H1 (cell line): ENCODE measurements around the gene SHC1. TPM values are rescaled to one million over a fixed set of nuclear protein-coding genes. Genes with fewer than 3 reads are reported as not detected.

Source experiments
- ASH2L ChIP-seq: fragments of 200-600, 300-600 bp; sonication (generic); IDR thresholded peaks from one replicate; pipeline ENCODE4 v1.7.1; 2017; ENCODE audit warnings: low read length
- ZNF274 ChIP-seq: IDR thresholded peaks from 2 replicates; pipeline ENCODE4 v1.7.0; 2012; ENCODE audit warnings: low read length, borderline replicate concordance; ENCODE audit errors: extremely low read depth
- polyA plus RNA-seq, 7 experiments: library from polyadenylated mRNA; depleted of rRNA in 3 of 7; stranded (reverse) in 5 of 7; unstranded in 2 of 7; fragments of >200 nt in 5 of 7; fragments of 200-250 nt in 2 of 7; gene quantifications; 1 replicate in 5 of 7; 2 replicates in 1 of 7; 4 replicates in 1 of 7; pipeline versions ENCODE4 v1.2.1 to v1.2.3, GENCODE V29; 2011 to 2013; ENCODE audit warnings: missing spikeins in 2 of 7, mixed read lengths in 2 of 7
- total RNA-seq: library from RNA; stranded (reverse); fragmentation: NEBNext Ultra II Directional; extraction: Animal tissue kit (Norgen Biotek cat#: 25700); gene quantifications from 2 replicates; pipeline ENCODE4 v1.2.1, GENCODE V29; 2021
- TF ChIP-seq, protein P1 (sequence below), 3 experiments: IDR thresholded peaks; 1 replicate in 2 of 3; 2 replicates in 1 of 3; pipeline versions ENCODE4 v1.5.1 to v1.6.1; 2011; ENCODE audit warnings: low read length in 3 of 3, mild to moderate bottlenecking in 3 of 3, inconsistent platforms in 2 of 3, low read depth in 1 of 3, moderate library complexity in 1 of 3; ENCODE audit not compliant: insufficient read depth in 1 of 3; ENCODE audit errors: control extremely low read depth in 1 of 3

SHC1 gene
- total and polyA plus RNA-seq, 2 of the 8 experiments (the other 6 are each of a cell fraction or from before 2014, with no cell fraction given): 177 to 212 TPM

GRCh38 chr1:155017946-155018316 is 47.4 kb upstream of the SHC1 start (continued):
- TF ChIP-seq, protein P1, sequence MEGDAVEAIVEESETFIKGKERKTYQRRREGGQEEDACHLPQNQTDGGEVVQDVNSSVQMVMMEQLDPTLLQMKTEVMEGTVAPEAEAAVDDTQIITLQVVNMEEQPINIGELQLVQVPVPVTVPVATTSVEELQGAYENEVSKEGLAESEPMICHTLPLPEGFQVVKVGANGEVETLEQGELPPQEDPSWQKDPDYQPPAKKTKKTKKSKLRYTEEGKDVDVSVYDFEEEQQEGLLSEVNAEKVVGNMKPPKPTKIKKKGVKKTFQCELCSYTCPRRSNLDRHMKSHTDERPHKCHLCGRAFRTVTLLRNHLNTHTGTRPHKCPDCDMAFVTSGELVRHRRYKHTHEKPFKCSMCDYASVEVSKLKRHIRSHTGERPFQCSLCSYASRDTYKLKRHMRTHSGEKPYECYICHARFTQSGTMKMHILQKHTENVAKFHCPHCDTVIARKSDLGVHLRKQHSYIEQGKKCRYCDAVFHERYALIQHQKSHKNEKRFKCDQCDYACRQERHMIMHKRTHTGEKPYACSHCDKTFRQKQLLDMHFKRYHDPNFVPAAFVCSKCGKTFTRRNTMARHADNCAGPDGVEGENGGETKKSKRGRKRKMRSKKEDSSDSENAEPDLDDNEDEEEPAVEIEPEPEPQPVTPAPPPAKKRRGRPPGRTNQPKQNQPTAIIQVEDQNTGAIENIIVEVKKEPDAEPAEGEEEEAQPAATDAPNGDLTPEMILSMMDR (IDR thresholded peaks at IDR 0.05; ENCODE audit: control extremely low read depth in 1 of 3, insufficient read depth in 1 of 3, low read depth in 1 of 3, low read length in 3 of 3): no peak
- TF ChIP-seq ZNF274 (no peak), ASH2L (no peak)
